ENCODE data around the gene SEZ6L.

Gene SEZ6L

DNA sequence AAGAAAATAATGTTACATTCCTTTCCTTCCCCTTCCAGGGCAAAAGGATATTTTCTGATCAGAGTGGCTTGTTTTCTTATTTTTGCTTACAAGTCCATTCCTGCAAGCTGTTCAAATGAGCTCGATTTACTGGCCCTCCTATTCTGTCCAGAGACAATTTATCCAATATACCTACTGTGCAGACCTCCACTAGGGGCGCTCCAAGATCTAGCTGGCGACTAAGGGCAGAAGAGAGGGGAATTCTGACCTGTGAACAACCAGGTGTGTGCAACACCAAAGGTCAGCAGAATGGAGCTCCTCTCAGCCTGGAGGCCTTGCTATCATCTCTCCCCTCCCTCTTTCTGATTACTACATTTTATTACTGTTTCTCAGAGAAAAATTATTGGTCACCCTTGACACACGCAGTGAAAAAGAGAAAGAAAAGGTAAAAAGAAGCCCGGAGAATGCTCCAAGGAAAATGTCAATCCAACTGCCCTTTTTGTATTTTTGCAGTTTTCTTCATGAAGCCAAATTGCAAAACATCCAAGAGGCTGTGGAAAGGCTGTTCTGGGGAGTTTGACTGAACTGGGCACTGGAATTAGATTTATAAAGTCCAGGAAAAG lies 3.2 kb downstream of the SEZ6L start:
- Histone ChIP-seq H3K9me3 (ENCODE audit: control extremely low read depth in 1 of 5, control insufficient read depth in 4 of 5, insufficient read depth in 2 of 5, low read depth in 1 of 5, low read length in 4 of 5) (no peaks in the 10 kb centered on the region), H3K36me3 (ENCODE audit: control insufficient read depth in 4 of 4, insufficient read depth in 4 of 4, low read length in 3 of 4) (no peaks in the 10 kb centered on the region), H3K4me3 (ENCODE audit: control insufficient read depth in 1 of 7, extremely low read depth in 1 of 7, insufficient read depth in 4 of 7, low read depth in 2 of 7, low read length in 6 of 7) (no peak overlapping the region), H3K27ac (ENCODE audit: insufficient read depth in 1 of 2, low read depth in 1 of 2, low read length in 2 of 2, poor library complexity in 1 of 2, severe bottlenecking in 2 of 2) (no peak overlapping the region), H3K27me3 (replicated peaks in 2 of 5; ENCODE audit: control insufficient read depth in 4 of 5, insufficient read depth in 5 of 5, low read length in 4 of 5) (peaks cover 0 to 32% (median 17%) of the 10 kb centered on the region in 5 experiments), H3K4me1 (ENCODE audit: control extremely low read depth in 1 of 4, control insufficient read depth in 4 of 4, insufficient read depth in 4 of 4, low read length in 3 of 4) (peaks cover 0 to 26% (median 24%) of the 10 kb centered on the region in 4 experiments)
- WGBS (ENCODE audit: insufficient coverage): 50% methylated on average over 3 of the region's 5 CpGs
- ChIA-PET POLR2A (no interaction called here), CTCF (interaction anchor here (0.9 to 1.6 kb wide), 5 partner anchors 9 to 149 kb away, joined by 3 to 7 read pairs (median 3); no protein-coding TSS in a partner anchor)
- peak in 2 of 3 donors; percentile 38 to 42 for DNase-seq

DNA sequence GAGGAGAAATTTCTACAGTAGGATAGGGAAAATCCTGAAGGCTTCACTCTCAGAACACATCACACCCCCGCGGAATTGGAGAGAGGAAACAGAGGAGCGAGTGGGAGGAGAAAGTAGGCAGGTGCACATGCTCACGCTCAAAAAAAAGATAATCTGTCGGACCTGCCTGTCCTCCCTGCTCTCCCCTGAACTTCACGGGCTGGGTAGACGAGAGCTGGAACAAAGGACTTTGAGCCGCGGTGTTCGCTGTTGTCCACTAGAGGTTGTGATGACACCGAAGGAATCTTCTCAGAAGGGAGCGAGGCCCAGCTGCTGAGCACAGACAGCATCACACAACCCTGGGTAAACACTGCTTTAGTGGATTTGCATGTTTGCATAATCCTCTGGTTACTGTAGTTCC lies 5.0 kb downstream of the SEZ6L start:
- WGBS (ENCODE audit: insufficient coverage): 70% methylated on average over 10 of the region's 12 CpGs
- H3K27ac ChIP-seq (ENCODE audit: insufficient read depth in 1 of 2, low read depth in 1 of 2, low read length in 2 of 2, poor library complexity in 1 of 2, severe bottlenecking in 2 of 2): no peak overlapping the region
- CTCF ChIA-PET: no interaction called here
- no peaks in the 10 kb centered on the region for H3K9me3 ChIP-seq (ENCODE audit: control extremely low read depth in 1 of 5, control insufficient read depth in 4 of 5, insufficient read depth in 2 of 5, low read depth in 1 of 5, low read length in 4 of 5)
- H3K4me1 ChIP-seq (ENCODE audit: control extremely low read depth in 1 of 4, control insufficient read depth in 4 of 4, insufficient read depth in 4 of 4, low read length in 3 of 4): peaks cover 0 to 15% (median 11%) of the 10 kb centered on the region in 4 experiments
- peak in 1 of 3 donors; percentile 6 for DNase-seq
- H3K4me3 ChIP-seq (ENCODE audit: control insufficient read depth in 1 of 7, extremely low read depth in 1 of 7, insufficient read depth in 4 of 7, low read depth in 2 of 7, low read length in 6 of 7): no peak overlapping the region
- peaks cover 0 to 32% (median 17%) of the 10 kb centered on the region in 5 experiments for H3K27me3 ChIP-seq (replicated peaks in 2 of 5; ENCODE audit: control insufficient read depth in 4 of 5, insufficient read depth in 5 of 5, low read length in 4 of 5)
- H3K36me3 ChIP-seq (ENCODE audit: control insufficient read depth in 4 of 4, insufficient read depth in 4 of 4, low read length in 3 of 4): no peaks in the 10 kb centered on the region
- POLR2A ChIA-PET: no interaction called here

DNA sequence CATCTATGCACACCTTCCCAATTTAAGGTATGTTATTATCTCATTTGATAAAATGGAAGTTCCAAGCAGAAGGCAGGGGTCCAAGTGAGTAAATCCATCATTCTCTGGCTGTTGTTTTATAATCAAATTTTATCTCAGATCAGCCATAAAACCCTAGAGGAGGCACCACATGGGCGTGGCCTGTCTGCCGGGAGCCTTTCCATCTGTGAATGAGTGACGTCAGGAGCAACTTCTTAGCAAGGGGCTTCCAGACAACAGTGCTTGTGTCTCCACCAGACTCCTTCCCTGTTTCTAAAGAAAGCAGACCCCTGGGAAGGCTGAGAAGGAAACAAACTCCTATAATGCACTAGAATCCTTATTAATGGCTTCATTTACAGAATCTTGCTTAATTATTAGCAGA lies 13.5 kb downstream of the SEZ6L start:
- ChIA-PET POLR2A (interaction anchor here (0.6 kb wide), 1 partner anchor 334 kb away, joined by 12 read pairs; no protein-coding TSS in a partner anchor), CTCF (no interaction called here)
- H3K27me3 ChIP-seq (replicated peaks in 2 of 5; ENCODE audit: control insufficient read depth in 4 of 5, insufficient read depth in 5 of 5, low read length in 4 of 5): peaks cover 0 to 10% (median 4%) of the 10 kb centered on the region in 5 experiments
- no peak overlapping the region for H3K27ac ChIP-seq (ENCODE audit: insufficient read depth in 1 of 2, low read depth in 1 of 2, low read length in 2 of 2, poor library complexity in 1 of 2, severe bottlenecking in 2 of 2)
- no peak overlapping the region for H3K4me3 ChIP-seq (ENCODE audit: control insufficient read depth in 1 of 7, extremely low read depth in 1 of 7, insufficient read depth in 4 of 7, low read depth in 2 of 7, low read length in 6 of 7)
- H3K9me3 ChIP-seq (ENCODE audit: control extremely low read depth in 1 of 5, control insufficient read depth in 4 of 5, insufficient read depth in 2 of 5, low read depth in 1 of 5, low read length in 4 of 5): peaks cover 0 to 2% (median 0%) of the 10 kb centered on the region in 5 experiments
- no peak for DNase-seq
- WGBS (ENCODE audit: insufficient coverage): 74% methylated on average over 3 of the region's 3 CpGs
- no peaks in the 10 kb centered on the region for H3K4me1 ChIP-seq (ENCODE audit: control extremely low read depth in 1 of 4, control insufficient read depth in 4 of 4, insufficient read depth in 4 of 4, low read length in 3 of 4)
- no peaks in the 10 kb centered on the region for H3K36me3 ChIP-seq (ENCODE audit: control insufficient read depth in 4 of 4, insufficient read depth in 4 of 4, low read length in 3 of 4)

DNA sequence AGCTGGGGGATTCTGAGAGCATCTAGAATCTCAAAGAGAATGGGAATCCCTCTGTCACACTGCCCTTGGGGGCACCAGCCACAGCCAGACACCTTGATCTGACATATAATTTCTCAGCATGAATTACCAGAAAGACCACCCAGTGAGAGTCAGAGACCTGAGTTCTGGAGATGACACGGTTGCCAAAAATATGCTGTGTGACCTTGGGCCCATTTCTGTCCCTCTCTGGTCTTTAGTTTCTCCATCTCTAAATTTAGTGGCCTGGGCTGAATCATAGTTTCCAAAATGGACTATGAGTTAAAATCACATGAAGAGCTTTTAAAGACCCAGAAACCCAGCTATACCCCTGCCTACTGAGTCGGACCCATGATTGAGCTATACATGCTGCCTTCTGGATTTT lies 15.9 kb downstream of the SEZ6L start:
- ChIA-PET CTCF (no interaction called here), POLR2A (no interaction called here)
- WGBS (ENCODE audit: insufficient coverage): 54% methylated on average over 1 of the region's 2 CpGs
- no peaks in the 10 kb centered on the region for H3K4me1 ChIP-seq (ENCODE audit: control extremely low read depth in 1 of 4, control insufficient read depth in 4 of 4, insufficient read depth in 4 of 4, low read length in 3 of 4)
- no peak overlapping the region for H3K4me3 ChIP-seq (ENCODE audit: control insufficient read depth in 1 of 7, extremely low read depth in 1 of 7, insufficient read depth in 4 of 7, low read depth in 2 of 7, low read length in 6 of 7)
- H3K27me3 ChIP-seq (replicated peaks in 2 of 5; ENCODE audit: control insufficient read depth in 4 of 5, insufficient read depth in 5 of 5, low read length in 4 of 5): peaks cover 2 to 10% (median 4%) of the 10 kb centered on the region in 5 experiments
- H3K9me3 ChIP-seq (ENCODE audit: control extremely low read depth in 1 of 5, control insufficient read depth in 4 of 5, insufficient read depth in 2 of 5, low read depth in 1 of 5, low read length in 4 of 5): peaks cover 0 to 2% (median 0%) of the 10 kb centered on the region in 5 experiments
- no peak for DNase-seq
- H3K27ac ChIP-seq (ENCODE audit: insufficient read depth in 1 of 2, low read depth in 1 of 2, low read length in 2 of 2, poor library complexity in 1 of 2, severe bottlenecking in 2 of 2): no peak overlapping the region
- no peaks in the 10 kb centered on the region for H3K36me3 ChIP-seq (ENCODE audit: control insufficient read depth in 4 of 4, insufficient read depth in 4 of 4, low read length in 3 of 4)

DNA sequence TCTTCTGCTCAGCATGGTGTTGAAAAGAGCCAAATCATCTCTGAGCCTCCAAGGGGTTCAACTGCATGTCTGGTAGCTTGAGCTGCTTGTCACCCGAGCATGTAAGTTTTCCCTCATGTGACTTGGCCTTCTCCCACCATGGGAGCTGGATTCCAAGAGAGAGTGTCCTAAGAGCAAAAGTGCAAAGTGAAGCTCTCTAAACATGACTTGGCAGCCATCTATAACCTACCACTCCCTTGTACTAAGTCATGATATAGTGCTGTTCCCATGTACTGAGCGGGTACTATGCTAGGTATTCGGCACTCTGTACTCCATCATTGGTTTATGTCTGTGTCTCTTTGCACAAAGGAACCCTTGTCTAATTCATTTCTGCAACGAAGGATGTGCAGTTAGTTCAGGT lies 19.1 kb downstream of the SEZ6L start:
- DNase-seq: no peak
- peaks cover 2 to 10% (median 4%) of the 10 kb centered on the region in 5 experiments for H3K27me3 ChIP-seq (replicated peaks in 2 of 5; ENCODE audit: control insufficient read depth in 4 of 5, insufficient read depth in 5 of 5, low read length in 4 of 5)
- H3K4me3 ChIP-seq (ENCODE audit: control insufficient read depth in 1 of 7, extremely low read depth in 1 of 7, insufficient read depth in 4 of 7, low read depth in 2 of 7, low read length in 6 of 7): no peak overlapping the region
- peaks cover 0 to 2% (median 0%) of the 10 kb centered on the region in 5 experiments for H3K9me3 ChIP-seq (ENCODE audit: control extremely low read depth in 1 of 5, control insufficient read depth in 4 of 5, insufficient read depth in 2 of 5, low read depth in 1 of 5, low read length in 4 of 5)
- CTCF ChIA-PET: no interaction called here
- WGBS (ENCODE audit: insufficient coverage): 89% methylated on average over 4 of the region's 4 CpGs
- H3K4me1 ChIP-seq (ENCODE audit: control extremely low read depth in 1 of 4, control insufficient read depth in 4 of 4, insufficient read depth in 4 of 4, low read length in 3 of 4): no peaks in the 10 kb centered on the region
- POLR2A ChIA-PET: no interaction called here
- no peaks in the 10 kb centered on the region for H3K36me3 ChIP-seq (ENCODE audit: control insufficient read depth in 4 of 4, insufficient read depth in 4 of 4, low read length in 3 of 4)
- H3K27ac ChIP-seq (ENCODE audit: insufficient read depth in 1 of 2, low read depth in 1 of 2, low read length in 2 of 2, poor library complexity in 1 of 2, severe bottlenecking in 2 of 2): no peak overlapping the region

DNA sequence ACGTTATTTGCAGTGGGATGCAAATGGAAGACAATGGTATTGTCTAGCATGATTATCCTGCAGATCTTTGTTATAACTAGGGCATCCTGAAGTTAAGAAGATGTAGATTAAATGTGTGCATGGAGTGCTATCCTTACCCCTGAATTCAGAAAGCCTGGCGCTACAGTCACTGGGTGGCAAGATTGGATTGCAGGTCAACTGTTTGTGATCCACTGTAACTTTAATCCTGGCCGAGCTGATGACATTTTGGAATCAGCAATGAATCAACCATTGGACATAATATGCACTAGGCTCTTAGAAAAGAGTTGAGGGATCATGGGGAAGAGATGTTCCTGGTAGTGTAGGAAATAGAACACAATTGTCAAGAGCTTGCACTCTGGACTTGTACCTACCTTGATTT lies 25.1 kb downstream of the SEZ6L start:
- WGBS (ENCODE audit: insufficient coverage): 100% methylated on average over 2 of the region's 3 CpGs
- Histone ChIP-seq H3K4me3 (ENCODE audit: control insufficient read depth in 1 of 7, extremely low read depth in 1 of 7, insufficient read depth in 4 of 7, low read depth in 2 of 7, low read length in 6 of 7) (no peak overlapping the region), H3K27ac (ENCODE audit: insufficient read depth in 1 of 2, low read depth in 1 of 2, low read length in 2 of 2, poor library complexity in 1 of 2, severe bottlenecking in 2 of 2) (no peak overlapping the region), H3K36me3 (ENCODE audit: control insufficient read depth in 4 of 4, insufficient read depth in 4 of 4, low read length in 3 of 4) (no peaks in the 10 kb centered on the region), H3K27me3 (replicated peaks in 2 of 5; ENCODE audit: control insufficient read depth in 4 of 5, insufficient read depth in 5 of 5, low read length in 4 of 5) (peaks cover 0 to 2% (median 0%) of the 10 kb centered on the region in 5 experiments), H3K4me1 (ENCODE audit: control extremely low read depth in 1 of 4, control insufficient read depth in 4 of 4, insufficient read depth in 4 of 4, low read length in 3 of 4) (no peaks in the 10 kb centered on the region), H3K9me3 (ENCODE audit: control extremely low read depth in 1 of 5, control insufficient read depth in 4 of 5, insufficient read depth in 2 of 5, low read depth in 1 of 5, low read length in 4 of 5) (no peaks in the 10 kb centered on the region)
- DNase-seq: no peak
- ChIA-PET CTCF (interaction anchor here (1.5 kb wide), 1 partner anchor 12 kb away, joined by 4 read pairs; no protein-coding TSS in a partner anchor), POLR2A (no interaction called here)

DNA sequence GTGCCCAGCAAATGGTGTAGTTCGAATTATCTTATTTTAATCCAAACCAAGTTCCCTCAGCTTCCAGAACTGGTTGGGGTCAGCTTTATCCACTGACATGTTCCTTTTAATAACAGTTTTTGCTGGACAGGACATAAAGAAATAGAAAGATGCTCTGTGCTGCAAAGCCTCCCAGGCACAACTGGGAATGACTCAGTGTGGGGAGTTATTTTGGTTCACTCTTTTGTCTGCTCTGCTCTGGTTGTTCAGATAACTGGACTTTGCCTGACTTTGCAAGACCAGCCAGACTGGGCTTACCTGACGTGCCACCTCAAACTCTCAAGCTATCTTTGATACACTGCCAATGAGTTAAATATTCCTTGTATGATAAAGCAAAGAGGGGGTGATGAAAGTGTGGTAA lies 25.6 kb downstream of the SEZ6L start:
- no peak overlapping the region for H3K4me3 ChIP-seq (ENCODE audit: control insufficient read depth in 1 of 7, extremely low read depth in 1 of 7, insufficient read depth in 4 of 7, low read depth in 2 of 7, low read length in 6 of 7)
- no peak for DNase-seq
- peaks cover 0 to 2% (median 0%) of the 10 kb centered on the region in 5 experiments for H3K27me3 ChIP-seq (replicated peaks in 2 of 5; ENCODE audit: control insufficient read depth in 4 of 5, insufficient read depth in 5 of 5, low read length in 4 of 5)
- H3K36me3 ChIP-seq (ENCODE audit: control insufficient read depth in 4 of 4, insufficient read depth in 4 of 4, low read length in 3 of 4): no peaks in the 10 kb centered on the region
- no peak overlapping the region for H3K27ac ChIP-seq (ENCODE audit: insufficient read depth in 1 of 2, low read depth in 1 of 2, low read length in 2 of 2, poor library complexity in 1 of 2, severe bottlenecking in 2 of 2)
- no peaks in the 10 kb centered on the region for H3K4me1 ChIP-seq (ENCODE audit: control extremely low read depth in 1 of 4, control insufficient read depth in 4 of 4, insufficient read depth in 4 of 4, low read length in 3 of 4)
- WGBS (ENCODE audit: insufficient coverage): 84% methylated on average over 2 of the region's 2 CpGs
- POLR2A ChIA-PET: no interaction called here
- H3K9me3 ChIP-seq (ENCODE audit: control extremely low read depth in 1 of 5, control insufficient read depth in 4 of 5, insufficient read depth in 2 of 5, low read depth in 1 of 5, low read length in 4 of 5): no peaks in the 10 kb centered on the region
- CTCF ChIA-PET: interaction anchor here (1.5 kb wide), 1 partner anchor 12 kb away, joined by 4 read pairs; no protein-coding TSS in a partner anchor
